HFFc6 (cell line): ENCODE results near the gene NFIX. TPM values are rescaled to one million over a fixed set of nuclear protein-coding genes. Genes with fewer than 3 reads are reported as not detected.

Experiments used
- DNase-seq: peaks from one replicate; pipeline ENCODE4 v3.0.0-alpha.2; 2018
- H3K27ac Mint-ChIP-seq: 2 replicates; pipeline ENCODE4 v1.8.0; 2020; ENCODE audit warnings: mild to moderate bottlenecking, mixed read lengths
- H3K27me3 Mint-ChIP-seq: 2 replicates; pipeline ENCODE4 v1.8.0; 2021; ENCODE audit warnings: mild to moderate bottlenecking, moderate library complexity, mixed read lengths; ENCODE audit not compliant: insufficient read depth
- H3K36me3 Mint-ChIP-seq: 2 replicates; pipeline ENCODE4 v1.8.0; 2021; ENCODE audit warnings: low read depth, mixed read lengths
- H3K4me1 Mint-ChIP-seq: 2 replicates; pipeline ENCODE4 v1.8.0; 2020; ENCODE audit warnings: low read depth, mixed read lengths
- H3K4me3 Mint-ChIP-seq: 2 replicates; pipeline ENCODE4 v1.8.0; 2020; ENCODE audit warnings: mild to moderate bottlenecking, moderate library complexity, mixed read lengths
- H3K9me3 Mint-ChIP-seq: 2 replicates; pipeline ENCODE4 v1.8.0; 2020; ENCODE audit warnings: mild to moderate bottlenecking, mixed read lengths
- CTCF ChIP-seq: fragments of 200-600 bp; sonication (generic); IDR thresholded peaks from 2 replicates; pipeline ENCODE4 v1.5.0; 2021; ENCODE audit warnings: antibody characterized with exemption, mild to moderate bottlenecking
- total RNA-seq, 6 experiments: library from RNA; stranded (reverse); fragmentation: NEBNext Ultra II Directional; extraction: Animal tissue kit (Norgen Biotek cat#: 25700); gene quantifications; 2 replicates in 1 of 6; 3 replicates in 5 of 6; pipeline ENCODE4 v1.2.3, GENCODE V29; 2021

Gene NFIX
- total RNA-seq, 6 experiments from 2014 or later = 129 to 161 (median 142) TPM

DNA sequence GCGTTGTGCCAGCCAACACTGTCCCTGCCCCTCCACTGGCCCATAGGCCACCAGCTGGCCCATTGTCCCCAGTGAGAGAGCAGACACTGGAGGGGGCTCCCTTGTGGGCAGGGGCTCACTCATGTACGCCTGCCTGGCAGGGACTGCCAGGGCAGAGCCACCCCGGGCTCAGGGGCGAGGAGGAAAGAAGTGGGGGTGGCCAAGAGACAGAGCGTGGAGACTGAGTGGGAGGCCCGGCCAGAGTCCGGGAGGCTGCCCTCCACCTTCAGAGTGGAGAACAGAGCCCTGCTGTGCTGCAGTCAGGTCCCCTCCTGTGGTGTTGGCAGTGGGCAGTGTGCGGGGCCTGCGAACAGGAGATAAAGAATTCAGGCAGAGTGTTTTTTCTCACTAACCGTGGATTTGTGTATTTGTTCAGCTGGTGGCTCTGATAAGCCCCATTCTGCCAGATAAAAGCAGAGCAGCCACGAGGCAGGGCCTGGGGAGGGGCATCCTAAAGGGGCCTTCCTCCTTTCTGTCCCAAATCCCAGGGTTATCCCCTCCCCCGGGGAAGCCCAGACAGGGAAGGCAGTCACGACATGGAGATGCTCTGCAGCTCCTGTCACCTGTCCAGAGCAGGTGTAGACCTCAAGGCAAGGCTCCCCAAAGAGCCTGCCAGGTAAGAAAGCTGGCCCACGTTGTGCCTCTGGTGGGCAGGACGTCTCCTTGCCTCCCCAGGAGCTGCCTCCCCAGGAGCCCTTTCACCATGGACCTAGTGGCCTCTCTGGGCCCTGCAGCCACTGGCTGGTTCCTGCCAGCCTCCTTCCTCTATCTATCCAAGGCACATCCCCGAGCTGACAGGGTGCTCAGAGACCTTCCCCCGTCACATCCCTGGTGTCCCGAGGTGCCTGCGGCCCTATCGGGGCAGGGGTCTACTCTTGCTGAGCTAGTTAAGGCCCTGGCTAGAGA lies 74.4 kb downstream of the NFIX start:
- TF ChIP-seq CTCF = no peak
- no peak overlapping the region for H3K27ac Mint-ChIP-seq
- no peak for DNase-seq
- H3K36me3 Mint-ChIP-seq = peaks cover 9% of the 10 kb centered on the region; the same call in 1 of the 2 replicates
- H3K4me3 Mint-ChIP-seq = no peak overlapping the region
- H3K4me1 Mint-ChIP-seq = no peaks in the 10 kb centered on the region
- H3K27me3 Mint-ChIP-seq = peaks cover 2% of the 10 kb centered on the region; the same call in 1 of the 2 replicates
- no peaks in the 10 kb centered on the region for H3K9me3 Mint-ChIP-seq

DNA sequence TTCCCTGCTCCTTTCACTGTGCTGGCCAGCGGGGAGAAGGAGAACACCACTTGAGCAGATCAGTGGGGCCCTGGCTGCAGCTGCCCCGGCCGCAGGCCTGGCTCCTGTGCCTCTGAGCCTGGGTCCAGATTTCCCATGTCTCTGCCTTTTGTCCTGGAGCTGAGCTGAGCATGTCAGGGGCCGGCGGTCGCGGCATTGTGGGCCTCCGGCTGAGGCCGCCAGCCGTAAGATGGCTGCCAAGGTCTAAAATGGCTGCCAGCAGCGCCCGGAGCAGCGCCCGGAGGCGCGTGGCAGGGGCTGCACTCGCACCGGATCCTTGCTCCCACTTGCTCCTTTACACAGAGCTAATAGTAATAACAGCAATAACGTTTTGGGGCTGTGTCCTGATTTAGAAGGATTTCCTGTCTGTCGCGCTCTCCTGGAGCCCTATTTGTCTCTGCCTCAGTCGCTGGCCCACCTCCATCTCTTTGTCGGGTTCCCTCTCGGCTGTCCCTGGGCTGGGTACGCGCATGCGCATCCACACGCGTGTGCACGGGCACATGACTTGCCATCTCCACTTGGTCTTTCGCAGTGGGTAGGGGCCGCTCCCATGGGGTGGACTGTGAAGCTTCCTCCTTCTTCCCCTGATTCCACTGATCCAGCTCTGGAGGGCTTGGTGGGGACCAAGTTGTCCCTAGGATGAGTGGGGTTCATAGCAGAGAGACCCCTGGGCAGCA lies 75.3 kb downstream of the NFIX start:
- Mint-ChIP-seq H3K27ac (0 out of 2 replicates have a peak overlapping the region, but pooled peaks have one; percentile 14), H3K4me1 (no peaks in the 10 kb centered on the region), H3K36me3 (peaks cover 9% of the 10 kb centered on the region; the same call in 1 of the 2 replicates), H3K4me3 (no peak overlapping the region), H3K27me3 (peaks cover 1% of the 10 kb centered on the region; the same call in 1 of the 2 replicates), H3K9me3 (no peaks in the 10 kb centered on the region)
- TF ChIP-seq CTCF = no peak
- DNase-seq = no peak

DNA sequence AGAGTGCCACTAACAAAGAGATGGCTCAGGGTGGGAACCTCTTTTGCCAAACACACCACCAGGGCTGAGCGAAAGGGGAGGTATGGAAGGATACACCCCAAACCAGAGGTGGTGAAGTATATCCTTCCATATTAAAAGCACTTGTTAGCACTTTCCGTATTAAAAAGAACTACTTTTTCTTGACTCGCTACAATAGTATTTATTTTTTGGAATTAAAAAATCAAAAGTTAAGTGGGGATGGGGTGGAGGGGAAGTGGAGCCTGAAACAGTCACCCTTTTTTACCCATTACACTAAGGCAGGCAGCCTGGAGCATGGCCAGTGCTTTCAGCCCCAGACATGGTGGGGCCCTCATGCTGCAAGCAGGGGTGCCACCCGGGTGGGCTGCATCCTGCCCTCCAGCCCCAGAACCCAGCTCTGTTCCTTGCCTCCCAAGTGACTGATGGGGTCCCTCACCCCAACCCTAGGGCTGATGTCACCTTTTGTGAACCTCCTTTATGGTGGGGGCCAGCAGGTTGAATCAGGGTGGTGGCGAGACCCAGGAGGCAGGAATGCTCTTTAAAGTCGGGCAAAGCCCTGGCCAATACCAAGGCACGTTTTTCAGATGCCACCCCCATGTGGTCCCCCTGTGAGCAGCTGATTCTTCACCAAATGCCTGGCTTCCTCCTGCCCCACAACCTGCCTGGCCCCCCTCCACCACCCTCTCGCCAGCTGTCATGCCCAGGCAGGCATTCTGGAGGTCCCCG lies 76.3 kb downstream of the NFIX start:
- H3K27ac Mint-ChIP-seq = no peak overlapping the region
- TF ChIP-seq CTCF = no peak
- H3K4me3 Mint-ChIP-seq = no peak overlapping the region
- no peaks in the 10 kb centered on the region for H3K9me3 Mint-ChIP-seq
- H3K27me3 Mint-ChIP-seq = no peaks in the 10 kb centered on the region
- no peaks in the 10 kb centered on the region for H3K4me1 Mint-ChIP-seq
- DNase-seq = no peak
- H3K36me3 Mint-ChIP-seq = peaks cover 9% of the 10 kb centered on the region; the same call in 1 of the 2 replicates

- H3K27ac Mint-ChIP-seq = no peak overlapping the region
- no peak for DNase-seq
- TF ChIP-seq CTCF = peak; percentile 15; the same call in 1 of the 2 replicates
- no peak overlapping the region for H3K4me3 Mint-ChIP-seq
- H3K4me1 Mint-ChIP-seq = no peaks in the 10 kb centered on the region
- H3K27me3 Mint-ChIP-seq = no peaks in the 10 kb centered on the region
- H3K36me3 Mint-ChIP-seq = peaks cover 9% of the 10 kb centered on the region; the same call in 1 of the 2 replicates
- H3K9me3 Mint-ChIP-seq = no peaks in the 10 kb centered on the region
Measured at GRCh38 chr19:13072188-13072908, 77.1 kb downstream of the NFIX start.

- no peaks in the 10 kb centered on the region for H3K9me3 Mint-ChIP-seq
- no peak for TF ChIP-seq CTCF
- peaks cover 9% of the 10 kb centered on the region; the same call in 1 of the 2 replicates for H3K36me3 Mint-ChIP-seq
- no peaks in the 10 kb centered on the region for H3K4me1 Mint-ChIP-seq
- H3K27me3 Mint-ChIP-seq = no peaks in the 10 kb centered on the region
- DNase-seq = no peak
- no peak overlapping the region for H3K27ac Mint-ChIP-seq
- H3K4me3 Mint-ChIP-seq = no peak overlapping the region
Measured at GRCh38 chr19:13073263-13073662, 78.0 kb downstream of the NFIX start.
